ENCODE results near the gene SNX33. TPM values are rescaled to one million over a fixed set of nuclear protein-coding genes. Genes with fewer than 3 reads are reported as not detected.
A peak's percentile ranks its signal among the peaks of the same experiment; 100 is the strongest.
"Not testable (repeated sequence)": the region's sequence is repeated elsewhere in the genome, so short reads cannot be mapped to it uniquely, and the experiment has no call there.

SNX33 gene
- total and polyA plus RNA-seq, 8 donors = 21.4 to 34.7 (median 23.0) TPM

DNA sequence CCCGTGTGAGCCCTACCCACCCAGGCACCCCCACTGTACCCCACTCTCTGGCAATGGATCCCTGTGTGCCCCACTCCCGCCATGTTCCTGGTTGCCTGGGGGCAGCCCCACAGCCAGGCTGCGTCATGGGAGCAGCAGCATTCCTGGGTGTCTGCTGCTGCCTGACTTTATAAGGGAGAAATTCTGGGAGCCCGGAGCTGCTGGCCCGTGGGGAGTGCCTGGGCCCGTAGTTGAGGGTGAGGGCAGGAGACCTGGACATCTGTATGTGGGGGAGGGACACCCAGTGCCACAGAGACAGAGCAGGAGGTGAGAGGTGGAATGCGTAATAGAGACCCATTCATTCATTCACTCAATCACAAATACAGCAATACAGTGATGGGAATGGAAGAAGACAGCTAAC lies 49.8 kb downstream of the SNX33 start:
- no peak for DNase-seq
- Histone ChIP-seq H3K36me3 (no peaks in the 10 kb centered on the region), H3K9me3 (no peaks in the 10 kb centered on the region), H3K27ac (no peak overlapping the region), H3K4me3 (no peak overlapping the region), H3K4me1 (peaks cover 14 to 55% of the 10 kb centered on the region in 2 donors), H3K27me3 (peaks cover 0 to 31% of the 10 kb centered on the region in 2 donors)
- no peak for ATAC-seq
- intact Hi-C loops (cut with DNase I) = no loop called here
- TF ChIP-seq, protein P1, sequence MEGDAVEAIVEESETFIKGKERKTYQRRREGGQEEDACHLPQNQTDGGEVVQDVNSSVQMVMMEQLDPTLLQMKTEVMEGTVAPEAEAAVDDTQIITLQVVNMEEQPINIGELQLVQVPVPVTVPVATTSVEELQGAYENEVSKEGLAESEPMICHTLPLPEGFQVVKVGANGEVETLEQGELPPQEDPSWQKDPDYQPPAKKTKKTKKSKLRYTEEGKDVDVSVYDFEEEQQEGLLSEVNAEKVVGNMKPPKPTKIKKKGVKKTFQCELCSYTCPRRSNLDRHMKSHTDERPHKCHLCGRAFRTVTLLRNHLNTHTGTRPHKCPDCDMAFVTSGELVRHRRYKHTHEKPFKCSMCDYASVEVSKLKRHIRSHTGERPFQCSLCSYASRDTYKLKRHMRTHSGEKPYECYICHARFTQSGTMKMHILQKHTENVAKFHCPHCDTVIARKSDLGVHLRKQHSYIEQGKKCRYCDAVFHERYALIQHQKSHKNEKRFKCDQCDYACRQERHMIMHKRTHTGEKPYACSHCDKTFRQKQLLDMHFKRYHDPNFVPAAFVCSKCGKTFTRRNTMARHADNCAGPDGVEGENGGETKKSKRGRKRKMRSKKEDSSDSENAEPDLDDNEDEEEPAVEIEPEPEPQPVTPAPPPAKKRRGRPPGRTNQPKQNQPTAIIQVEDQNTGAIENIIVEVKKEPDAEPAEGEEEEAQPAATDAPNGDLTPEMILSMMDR (IDR thresholded peaks at IDR 0.05) = no peak

DNA sequence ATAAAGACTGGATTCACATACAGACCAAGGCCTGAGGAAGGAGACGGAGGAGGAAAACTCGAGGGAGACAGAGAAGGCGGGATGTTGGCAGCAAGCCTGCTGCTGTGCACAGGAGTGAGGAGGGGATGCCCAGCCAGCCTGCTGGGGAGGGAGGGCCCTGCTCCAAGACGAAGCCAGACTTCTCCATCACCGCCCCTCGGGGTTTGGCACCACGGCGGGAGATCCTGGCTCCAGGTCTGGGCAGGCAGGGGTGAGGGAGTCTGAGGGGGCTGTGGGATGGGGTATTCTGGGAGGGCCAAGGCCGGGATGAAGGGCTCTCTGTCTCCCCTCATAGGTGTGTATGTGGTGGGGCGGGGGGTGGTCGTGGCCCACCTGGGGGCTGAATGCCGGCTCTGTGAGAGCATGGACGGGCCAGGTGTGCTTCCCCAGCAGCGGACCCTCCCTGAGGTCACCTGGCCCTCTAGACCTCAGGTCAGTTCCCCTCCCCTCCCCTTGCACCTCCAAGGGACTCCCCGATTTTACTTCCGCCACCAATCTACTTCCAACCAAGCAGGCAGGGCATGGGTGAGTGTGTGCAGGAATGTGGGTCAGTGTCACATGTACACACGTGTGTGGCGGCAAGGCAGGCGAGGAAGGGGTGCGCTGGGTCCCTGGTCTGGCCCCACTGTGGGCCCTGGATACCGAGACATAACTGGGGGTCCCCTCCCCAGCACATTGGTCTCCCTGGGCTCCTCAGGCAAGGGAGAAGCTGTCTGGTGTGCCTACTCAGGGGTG lies 50.4 kb downstream of the SNX33 start:
- H3K27ac ChIP-seq; H3K4me3 ChIP-seq; H3K9me3 ChIP-seq; H3K36me3 ChIP-seq; intact Hi-C loops (cut with DNase I); ATAC-seq; DNase-seq: not testable (repeated sequence)
- H3K27me3 ChIP-seq = peaks cover 0 to 28% of the 10 kb centered on the region in 2 donors
- H3K4me1 ChIP-seq = peaks cover 14 to 54% of the 10 kb centered on the region in 2 donors

DNA sequence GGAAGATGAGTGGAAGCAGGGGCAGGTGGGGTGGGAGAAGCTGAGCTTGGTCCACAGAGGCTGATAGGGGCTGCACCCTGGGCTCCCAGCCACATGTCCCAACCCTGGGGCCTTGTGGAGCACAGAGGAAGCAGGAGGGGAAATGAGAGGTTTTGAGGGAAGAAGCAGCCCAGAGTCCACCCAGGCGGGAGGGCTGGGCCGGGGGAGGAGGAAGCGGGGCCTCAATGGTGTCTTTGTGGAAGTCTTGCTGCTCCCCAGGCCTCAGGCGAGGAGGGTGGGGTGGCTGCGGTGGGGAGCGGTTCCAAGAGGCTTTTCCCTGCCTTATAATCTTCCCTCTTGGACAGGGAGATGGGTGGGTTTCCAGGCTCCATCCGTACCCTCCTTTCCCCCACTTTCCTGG lies 51.8 kb downstream of the SNX33 start:
- Histone ChIP-seq H3K4me1 (peaks cover 8 to 42% of the 10 kb centered on the region in 2 donors), H3K27me3 (peaks cover 0 to 14% of the 10 kb centered on the region in 2 donors)
- H3K4me3 ChIP-seq; intact Hi-C loops (cut with DNase I); H3K27ac ChIP-seq; DNase-seq; H3K9me3 ChIP-seq; H3K36me3 ChIP-seq: not testable (repeated sequence)
- ATAC-seq = peak; percentile 14

DNA sequence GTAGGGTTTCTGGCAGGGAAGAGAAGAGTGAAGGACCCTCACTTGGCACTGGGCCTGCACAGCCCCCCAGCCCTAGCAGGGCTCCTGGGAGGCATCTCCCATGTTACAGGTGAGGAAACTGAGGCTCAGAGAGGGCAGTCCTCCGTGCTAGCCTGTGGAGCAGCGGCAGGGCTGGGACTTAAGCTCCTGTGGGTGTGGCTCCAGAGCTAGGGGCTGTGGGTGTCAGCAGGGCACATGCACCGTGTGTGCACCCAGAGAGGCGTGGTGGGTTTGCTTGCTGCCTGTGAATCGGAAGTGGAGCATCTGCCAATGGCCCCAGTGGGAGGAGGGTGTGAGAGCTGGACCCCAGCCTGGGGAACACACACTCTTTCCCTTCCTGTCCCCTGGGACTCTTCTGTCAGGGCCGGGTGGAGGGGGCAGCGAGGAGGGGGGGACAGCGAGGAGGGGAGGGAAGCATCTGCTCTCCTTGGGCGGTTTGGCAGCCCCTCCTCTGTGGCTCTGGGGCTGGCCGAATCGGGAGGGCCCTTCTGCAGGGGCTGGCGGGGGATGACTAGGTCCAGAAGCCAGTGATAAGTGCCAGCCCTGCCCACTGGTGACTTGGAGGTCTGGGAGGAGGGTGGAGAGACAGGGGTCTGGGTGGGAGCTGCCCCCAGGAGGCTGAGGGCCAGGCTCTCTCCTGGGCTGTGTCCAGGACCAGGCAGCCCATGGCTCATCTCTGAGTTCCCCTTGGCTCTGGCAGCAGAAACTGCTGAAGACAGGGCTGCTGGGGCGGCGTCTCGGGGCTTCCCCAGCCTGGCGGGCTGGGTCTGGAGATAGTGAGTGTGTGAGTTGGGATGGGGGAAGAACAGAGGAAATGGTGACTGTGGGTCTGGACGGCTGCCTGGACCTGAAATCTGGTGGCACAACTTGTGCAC lies 52.5 kb downstream of the SNX33 start:
- H3K27ac ChIP-seq; H3K27me3 ChIP-seq; H3K36me3 ChIP-seq; intact Hi-C loops (cut with DNase I); H3K9me3 ChIP-seq; H3K4me3 ChIP-seq: not testable (repeated sequence)
- peak in 2 of 4 donors; percentile 69 to 83 for DNase-seq
- ATAC-seq = peak; percentile 74
- H3K4me1 ChIP-seq = peaks cover 2 to 35% of the 10 kb centered on the region in 2 donors

DNA sequence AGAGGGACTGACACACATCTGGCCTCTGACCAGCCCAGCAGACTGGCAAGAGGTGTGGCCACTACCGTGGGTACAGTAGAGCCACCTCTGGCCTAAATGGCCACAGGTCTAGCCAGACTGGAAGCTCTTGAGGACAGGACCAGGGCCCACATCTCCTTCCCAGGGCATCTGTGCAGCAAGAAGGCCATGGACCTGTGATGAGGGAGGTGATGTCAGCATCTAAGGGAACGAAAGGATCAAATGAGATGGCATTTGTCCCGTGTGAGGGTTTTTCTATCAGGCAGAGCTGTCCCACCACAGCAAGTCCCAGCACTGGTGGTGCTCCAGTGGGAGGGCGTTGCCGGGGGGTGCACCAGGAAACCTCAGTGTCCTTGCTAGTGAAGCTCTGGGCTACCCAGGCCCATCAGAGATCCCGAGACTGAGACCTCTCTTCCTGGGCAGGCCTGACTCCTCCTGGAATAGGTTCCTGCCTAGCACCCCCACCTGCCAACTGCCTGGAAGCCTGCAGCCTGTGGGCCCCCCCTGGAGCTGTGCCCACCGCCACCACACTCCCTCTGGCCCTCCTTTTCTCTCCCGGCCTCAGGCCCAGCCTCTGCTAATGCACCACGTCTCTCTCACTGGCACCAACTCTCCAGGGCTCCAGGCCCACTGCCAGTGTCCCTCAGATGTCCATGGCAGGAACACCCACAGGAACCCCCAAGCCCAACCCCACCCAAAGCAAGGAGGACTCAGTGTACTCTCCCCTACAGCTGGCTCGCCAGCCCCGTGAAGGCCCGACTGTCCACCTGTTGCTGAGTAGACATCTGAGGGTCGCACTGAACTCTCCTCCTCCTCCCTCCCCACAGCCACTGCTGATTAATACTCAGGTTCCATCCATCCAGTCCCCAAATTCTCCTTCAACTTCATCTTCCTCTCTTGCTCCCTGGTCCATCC lies 53.6 kb downstream of the SNX33 start:
- H3K9me3 ChIP-seq; H3K36me3 ChIP-seq; intact Hi-C loops (cut with DNase I); H3K27me3 ChIP-seq; ATAC-seq; H3K4me3 ChIP-seq; H3K27ac ChIP-seq; DNase-seq: not testable (repeated sequence)
- H3K4me1 ChIP-seq = peaks cover 2 to 24% of the 10 kb centered on the region in 2 donors

DNA sequence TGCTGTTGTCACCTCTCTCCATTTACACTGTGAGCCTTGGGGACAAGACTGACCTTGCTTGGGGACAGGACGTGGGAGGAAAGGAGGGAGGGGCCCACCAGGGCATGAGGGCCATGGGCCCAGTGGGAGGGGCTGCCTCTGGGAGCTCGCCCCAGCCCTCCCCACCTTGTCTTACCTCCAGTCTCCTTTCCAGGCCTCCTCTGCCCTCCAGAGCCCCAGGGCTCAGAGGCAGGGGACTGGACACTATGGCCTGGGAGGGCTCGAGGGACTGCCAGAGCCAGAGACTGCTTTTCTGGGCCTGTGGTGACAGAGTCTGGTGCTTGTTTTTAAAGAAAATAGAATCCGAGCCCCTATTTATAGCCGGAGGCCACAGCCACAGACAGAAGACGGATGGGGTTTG lies 54.7 kb downstream of the SNX33 start:
- intact Hi-C loops (cut with DNase I) = no loop called here
- no peak overlapping the region for H3K27ac ChIP-seq
- peaks cover 2 to 22% of the 10 kb centered on the region in 2 donors for H3K4me1 ChIP-seq
- H3K9me3 ChIP-seq = no peaks in the 10 kb centered on the region
- no peaks in the 10 kb centered on the region for H3K36me3 ChIP-seq
- no peak overlapping the region for H3K4me3 ChIP-seq
- no peaks in the 10 kb centered on the region for H3K27me3 ChIP-seq
- TF ChIP-seq, protein P1 (IDR thresholded peaks at IDR 0.05) = no peak
- DNase-seq = no peak
- no peak for ATAC-seq

DNA sequence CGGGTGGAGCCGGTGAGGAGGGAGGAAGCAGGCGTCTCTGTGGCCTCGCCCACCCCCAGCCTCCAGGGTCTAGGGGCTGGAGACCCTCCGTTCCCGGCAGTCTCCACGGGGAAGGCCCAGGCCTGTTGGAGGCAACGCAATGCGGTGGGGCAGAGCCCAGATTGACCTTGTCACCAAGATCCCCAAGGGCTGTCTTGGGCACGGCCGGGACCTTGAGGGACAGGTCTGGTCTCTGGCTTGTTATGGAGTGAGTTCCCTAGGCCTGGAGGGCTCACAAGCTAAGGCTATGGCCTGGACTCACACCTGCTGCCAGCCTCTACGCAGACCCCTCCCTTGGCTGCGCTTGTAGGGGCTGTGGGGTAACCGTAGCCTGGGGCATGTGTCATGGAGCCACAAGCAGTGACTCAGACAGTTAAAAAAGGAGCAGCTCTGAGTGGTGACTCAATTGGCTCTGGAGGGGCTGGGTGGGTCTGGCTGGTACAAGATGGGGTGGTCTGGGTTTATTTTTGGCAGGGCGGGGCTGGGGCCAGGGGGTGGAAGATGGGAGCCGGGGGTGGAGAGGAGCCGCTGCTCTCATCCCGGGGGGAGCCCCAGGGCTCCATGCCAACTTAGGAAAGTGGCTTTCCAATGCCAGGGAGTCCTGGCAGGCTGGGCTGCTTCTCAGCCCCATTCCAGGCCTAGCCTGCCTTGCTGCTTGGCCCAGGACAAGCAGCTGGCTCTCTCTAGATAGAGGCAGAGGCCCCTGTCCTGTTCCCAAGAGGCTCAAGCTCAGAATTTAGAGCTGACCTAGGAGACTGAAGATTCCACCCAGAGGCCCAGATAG lies 55.9 kb downstream of the SNX33 start:
- intact Hi-C loops (cut with DNase I); H3K27ac ChIP-seq; H3K9me3 ChIP-seq; H3K36me3 ChIP-seq; H3K27me3 ChIP-seq; H3K4me3 ChIP-seq; DNase-seq: not testable (repeated sequence)
- peaks cover 2 to 22% of the 10 kb centered on the region in 2 donors for H3K4me1 ChIP-seq
- ATAC-seq = peak; percentile 32
